Neuronal stem cell (in vitro differentiated cells): ENCODE data around the gene KDM1A.

Experiments
- DNase-seq: peaks from one replicate; pipeline ENCODE4 v3.0.0-alpha.2; 2013; ENCODE audit warnings: low spot score
- H2AFZ ChIP-seq: one replicate; pipeline ENCODE4 v1.6.1; 2013; ENCODE audit warnings: mild to moderate bottlenecking, low read length, inconsistent platforms
- H2AK5ac ChIP-seq: 2 replicates; pipeline ENCODE4 v1.6.1; 2013; ENCODE audit warnings: low read depth, mild to moderate bottlenecking, inconsistent platforms, low read length, moderate library complexity, mixed read lengths
- H2BK120ac ChIP-seq: 2 replicates; pipeline ENCODE4 v1.6.1; 2013; ENCODE audit warnings: low read depth, mild to moderate bottlenecking, inconsistent platforms, low read length, moderate library complexity, mixed read lengths
- H2BK12ac ChIP-seq: one replicate; pipeline ENCODE4 v1.6.1; 2013; ENCODE audit warnings: low read length, inconsistent platforms
- H2BK15ac ChIP-seq: 2 replicates; pipeline ENCODE4 v1.6.1; 2013; ENCODE audit warnings: mild to moderate bottlenecking, low read length, inconsistent platforms, mixed read lengths
- H2BK5ac ChIP-seq: one replicate; pipeline ENCODE4 v1.6.1; 2013; ENCODE audit warnings: inconsistent platforms, mild to moderate bottlenecking, low read length, moderate library complexity
- H3K14ac ChIP-seq: one replicate; pipeline ENCODE4 v1.6.1; 2013; ENCODE audit warnings: low read length, inconsistent platforms
- H3K18ac ChIP-seq: 2 replicates; pipeline ENCODE4 v1.6.1; 2013; ENCODE audit warnings: low read length, inconsistent platforms
- H3K23ac ChIP-seq: 2 replicates; pipeline ENCODE4 v1.6.1; 2013; ENCODE audit warnings: low read depth, mild to moderate bottlenecking, mixed read lengths, low read length, inconsistent platforms; ENCODE audit not compliant: poor library complexity
- H3K27ac ChIP-seq: replicated peaks from 3 replicates; pipeline ENCODE4 v1.5.1; 2013; ENCODE audit warnings: low read length, inconsistent platforms
- H3K27me3 ChIP-seq, 3 experiments: 2 replicates each; pipeline ENCODE4 v1.6.1; 2013; ENCODE audit warnings: low read length in 3 of 3, mild to moderate bottlenecking in 2 of 3, inconsistent platforms in 1 of 3, low read depth in 1 of 3, mixed read lengths in 1 of 3, moderate library complexity in 1 of 3; ENCODE audit not compliant: control insufficient read depth in 3 of 3, insufficient read depth in 3 of 3
- H3K36me3 ChIP-seq, 2 donors: replicated peaks in 1 of 2; 2 replicates each; pipeline ENCODE4 v1.6.1; 2013; ENCODE audit warnings: low read length in 2 of 2; ENCODE audit not compliant: control insufficient read depth in 2 of 2, insufficient read depth in 2 of 2
- H3K4ac ChIP-seq: 2 replicates; pipeline ENCODE4 v1.6.1; 2013; ENCODE audit warnings: inconsistent platforms, mild to moderate bottlenecking, low read length, moderate library complexity
- H3K4me1 ChIP-seq, 2 donors: 1 replicate in 1 of 2; 2 replicates in 1 of 2; pipeline ENCODE4 v1.6.1; 2013; ENCODE audit warnings: low read length in 2 of 2, low read depth in 1 of 2; ENCODE audit not compliant: control insufficient read depth in 2 of 2, insufficient read depth in 1 of 2
- H3K4me2 ChIP-seq: one replicate; pipeline ENCODE4 v1.6.1; 2013; ENCODE audit warnings: mild to moderate bottlenecking, low read length, inconsistent platforms; ENCODE audit not compliant: insufficient read depth, poor library complexity, severe bottlenecking
- H3K4me3 ChIP-seq, 2 donors: 2 replicates each; pipeline ENCODE4 v1.5.1; 2013; ENCODE audit warnings: low read length in 2 of 2, mild to moderate bottlenecking in 2 of 2, inconsistent platforms in 1 of 2, moderate library complexity in 1 of 2
- H3K79me1 ChIP-seq: one replicate; pipeline ENCODE4 v1.6.1; 2013; ENCODE audit warnings: low read depth, mild to moderate bottlenecking, inconsistent platforms, low read length, moderate library complexity
- H3K9ac ChIP-seq: one replicate; pipeline ENCODE4 v1.6.1; 2013; ENCODE audit warnings: mild to moderate bottlenecking, low read depth, low read length, inconsistent platforms; ENCODE audit not compliant: poor library complexity
- H3K9me3 ChIP-seq, 2 donors: replicated peaks in 1 of 2; 2 replicates each; pipeline versions ENCODE3 to v1.6.1; 2013; ENCODE audit warnings: low read length in 2 of 2, mild to moderate bottlenecking in 2 of 2, inconsistent platforms in 1 of 2, low read depth in 1 of 2, mixed read lengths in 1 of 2, moderate library complexity in 1 of 2; ENCODE audit not compliant: control insufficient read depth in 2 of 2, insufficient read depth in 1 of 2
- H4K8ac ChIP-seq: one replicate; pipeline ENCODE4 v1.6.1; 2013; ENCODE audit warnings: low read depth, mild to moderate bottlenecking, inconsistent platforms, low read length, moderate library complexity
- H4K91ac ChIP-seq: one replicate; pipeline ENCODE4 v1.6.1; 2013; ENCODE audit warnings: low read length, low read depth, mild to moderate bottlenecking, inconsistent platforms; ENCODE audit not compliant: poor library complexity
- WGBS, 2 donors: extraction: QIAGEN DNeasy Blood & Tissue Kit; methylation state at CpG; one replicate each; pipeline ENCODE4 v1.1.7; 2013; ENCODE audit warnings: missing lambda C conversion rate in 2 of 2, mixed read lengths in 1 of 2; ENCODE audit not compliant: insufficient read length in 2 of 2, insufficient replicate concordance in 1 of 2; ENCODE audit errors: extremely low coverage in 2 of 2; 5-methylcytosine and 5-hydroxymethylcytosine counted together

The KDM1A gene

DNA sequence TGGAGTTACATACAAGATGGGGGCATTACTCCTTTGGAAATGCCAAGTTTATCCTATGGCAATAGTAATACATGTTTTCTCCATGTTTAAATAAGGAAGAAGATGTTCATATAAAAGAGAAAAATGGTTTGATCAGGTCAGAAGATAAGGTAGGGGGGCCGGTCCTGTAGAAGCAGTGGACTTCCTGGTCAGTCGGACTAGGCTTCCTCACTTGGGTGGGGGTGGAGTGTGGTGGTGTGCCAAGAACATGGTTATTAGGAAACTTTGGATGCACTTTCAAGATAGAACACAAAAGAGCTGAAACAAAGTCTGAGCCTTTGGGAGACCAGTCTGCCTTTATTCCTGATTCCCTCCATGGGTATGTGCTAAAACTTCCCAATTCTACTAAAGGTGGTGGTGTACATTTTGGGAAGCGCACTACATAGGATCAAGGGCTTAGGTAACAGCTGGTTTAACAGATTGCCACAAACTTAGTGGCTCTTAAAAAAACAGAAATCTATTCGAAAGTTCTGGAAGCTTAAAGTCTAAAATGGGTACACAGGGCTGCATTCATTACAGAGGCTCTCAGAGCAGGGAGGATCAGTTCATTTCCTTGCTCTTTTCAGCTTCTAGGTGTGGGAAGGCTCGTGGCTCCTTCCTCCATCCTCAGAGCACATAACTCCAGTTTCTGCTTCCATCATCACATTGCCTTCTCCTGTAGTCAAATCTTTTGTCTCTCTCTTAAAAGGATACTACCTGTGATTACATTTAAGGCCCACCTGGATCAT, 64.6 kb downstream of the KDM1A start:
- H2BK15ac ChIP-seq, result no peak overlapping the region
- DNase-seq, result no peak
- no peak overlapping the region for H2AK5ac ChIP-seq
- H4K91ac ChIP-seq, result no peak overlapping the region
- H3K23ac ChIP-seq, result no peak overlapping the region
- H2BK5ac ChIP-seq, result no peak overlapping the region
- no peak overlapping the region for H3K4ac ChIP-seq
- WGBS, 2 donors, result no CpG with 5 or more reads among the region's 5 CpGs
- H2AFZ ChIP-seq, result no peak overlapping the region
- H3K4me2 ChIP-seq, result no peak overlapping the region
- H3K36me3 ChIP-seq, result peaks cover 70 to 100% of the 10 kb centered on the region in 2 donors
- H3K4me1 ChIP-seq, result no peaks in the 10 kb centered on the region
- no peak overlapping the region for H2BK12ac ChIP-seq
- H3K18ac ChIP-seq, result no peak overlapping the region
- no peaks in the 10 kb centered on the region for H3K9me3 ChIP-seq
- no peaks in the 10 kb centered on the region for H3K27me3 ChIP-seq
- H3K4me3 ChIP-seq, result no peak overlapping the region
- no peak overlapping the region for H3K14ac ChIP-seq
- no peak overlapping the region for H4K8ac ChIP-seq
- no peak overlapping the region for H3K27ac ChIP-seq
- no peak overlapping the region for H2BK120ac ChIP-seq
- no peak overlapping the region for H3K9ac ChIP-seq
- peaks cover 3% of the 10 kb centered on the region for H3K79me1 ChIP-seq

DNA sequence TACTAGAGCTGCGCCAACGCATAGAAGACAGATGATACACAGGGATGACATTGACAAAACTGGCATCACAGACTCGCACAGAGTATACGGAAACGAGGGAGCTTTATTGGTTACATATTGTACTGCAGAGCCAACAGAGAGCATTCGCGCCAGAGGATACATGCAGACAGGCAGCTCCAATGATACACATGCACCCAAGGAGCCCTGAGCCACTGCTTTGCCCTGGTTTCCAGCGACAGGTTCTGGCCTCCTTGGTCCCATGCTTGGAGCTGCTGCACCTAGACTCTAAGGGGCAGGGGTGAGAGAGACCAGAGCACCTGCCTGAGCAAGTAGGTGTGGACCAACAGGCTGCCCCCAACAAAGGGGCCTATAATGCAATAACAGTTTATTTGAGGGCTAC, 65.6 kb downstream of the KDM1A start:
- no peaks in the 10 kb centered on the region for H3K4me1 ChIP-seq
- no peak overlapping the region for H3K23ac ChIP-seq
- H2BK5ac ChIP-seq, result no peak overlapping the region
- no peak overlapping the region for H2BK120ac ChIP-seq
- H3K9ac ChIP-seq, result no peak overlapping the region
- WGBS, 2 donors, result no CpG with 5 or more reads among the region's 8 CpGs
- no peak overlapping the region for H3K14ac ChIP-seq
- no peak overlapping the region for H3K4me2 ChIP-seq
- no peak overlapping the region for H2BK12ac ChIP-seq
- H3K18ac ChIP-seq, result no peak overlapping the region
- H3K9me3 ChIP-seq, result no peaks in the 10 kb centered on the region
- no peak overlapping the region for H4K91ac ChIP-seq
- H3K79me1 ChIP-seq, result peaks cover 3% of the 10 kb centered on the region
- H3K4me3 ChIP-seq, result no peak overlapping the region
- no peak overlapping the region for H2AK5ac ChIP-seq
- no peaks in the 10 kb centered on the region for H3K27me3 ChIP-seq
- no peak overlapping the region for H2AFZ ChIP-seq
- H2BK15ac ChIP-seq, result no peak overlapping the region
- no peak overlapping the region for H3K27ac ChIP-seq
- H3K36me3 ChIP-seq, result peaks cover 65 to 98% of the 10 kb centered on the region in 2 donors
- H3K4ac ChIP-seq, result no peak overlapping the region
- no peak overlapping the region for H4K8ac ChIP-seq
- no peak for DNase-seq

DNA sequence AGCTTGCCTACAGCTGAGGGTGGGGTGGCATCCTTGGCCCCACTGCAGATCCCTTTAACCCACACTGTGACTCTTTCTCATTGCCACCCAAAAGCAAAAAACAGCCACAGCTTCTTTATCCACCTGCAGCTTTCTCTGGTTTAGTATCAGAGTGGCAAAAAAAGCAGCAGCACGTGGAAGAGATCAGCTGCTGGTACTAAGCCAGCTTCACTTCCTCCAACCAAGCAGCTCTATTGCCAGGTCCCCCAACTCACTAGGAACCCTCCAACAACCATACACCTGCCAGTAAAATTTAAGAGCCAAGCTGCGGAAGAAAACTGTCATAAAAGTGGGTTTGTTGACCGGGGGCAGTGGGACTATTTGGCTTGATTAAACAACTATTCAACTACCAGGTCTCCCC, 66.4 kb downstream of the KDM1A start:
- Histone ChIP-seq H3K36me3 (peaks cover 61 to 98% of the 10 kb centered on the region in 2 donors), H3K27ac (no peak overlapping the region), H2AFZ (no peak overlapping the region), H2BK5ac (no peak overlapping the region), H3K79me1 (peaks cover 3% of the 10 kb centered on the region), H2BK15ac (no peak overlapping the region), H3K14ac (no peak overlapping the region), H3K4me2 (no peak overlapping the region), H2AK5ac (no peak overlapping the region), H4K91ac (no peak overlapping the region), H3K9ac (no peak overlapping the region), H3K4me3 (no peak overlapping the region), H4K8ac (no peak overlapping the region), H3K4ac (no peak overlapping the region), H3K4me1 (no peaks in the 10 kb centered on the region), H3K27me3 (no peaks in the 10 kb centered on the region), H2BK12ac (no peak overlapping the region), H3K23ac (no peak overlapping the region), H3K9me3 (no peaks in the 10 kb centered on the region), H3K18ac (no peak overlapping the region), H2BK120ac (no peak overlapping the region)
- no peak for DNase-seq
- no CpG with 5 or more reads among the region's 3 CpGs for WGBS, 2 donors

DNA sequence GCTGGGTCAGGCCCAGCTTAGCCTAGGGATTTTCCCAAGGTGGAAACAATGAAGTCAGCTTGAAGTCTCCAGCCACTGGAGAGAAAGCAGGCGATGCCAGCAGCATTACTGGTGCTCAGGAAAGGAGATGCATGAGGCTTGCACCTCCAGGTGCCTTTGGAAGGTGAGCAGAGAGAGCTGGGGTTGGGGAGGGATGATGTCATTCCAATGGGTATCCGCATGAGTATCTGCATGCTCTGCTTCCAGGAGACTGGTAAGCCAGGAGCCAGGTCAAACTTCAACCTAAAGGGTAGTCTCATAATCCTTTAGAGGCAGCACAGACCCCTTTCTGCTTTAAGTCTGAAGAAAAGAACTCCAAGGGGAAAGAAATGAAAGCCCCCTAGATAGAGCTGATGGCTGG, 68.8 kb downstream of the KDM1A start:
- WGBS, 2 donors, result no CpG with 5 or more reads among the region's 2 CpGs
- no peak for DNase-seq
- no peak overlapping the region for H3K27ac ChIP-seq

More for the DNA sequence above, 68.8 kb downstream of the KDM1A start:
- no peak overlapping the region for H3K23ac ChIP-seq
- no peaks in the 10 kb centered on the region for H3K9me3 ChIP-seq
- H3K14ac ChIP-seq, result no peak overlapping the region
- peaks cover 3% of the 10 kb centered on the region for H3K79me1 ChIP-seq
- H4K8ac ChIP-seq, result no peak overlapping the region
- H3K4me1 ChIP-seq, result no peaks in the 10 kb centered on the region
- peaks cover 64 to 98% of the 10 kb centered on the region in 2 donors for H3K36me3 ChIP-seq
- H2BK120ac ChIP-seq, result no peak overlapping the region
- H4K91ac ChIP-seq, result no peak overlapping the region
- H3K18ac ChIP-seq, result no peak overlapping the region
- H3K27me3 ChIP-seq, result no peaks in the 10 kb centered on the region
- H3K4me3 ChIP-seq, result no peak overlapping the region
- no peak overlapping the region for H2BK5ac ChIP-seq
- H3K4ac ChIP-seq, result no peak overlapping the region
- H2AFZ ChIP-seq, result no peak overlapping the region
- H2AK5ac ChIP-seq, result no peak overlapping the region
- no peak overlapping the region for H3K9ac ChIP-seq
- no peak overlapping the region for H2BK15ac ChIP-seq
- H2BK12ac ChIP-seq, result no peak overlapping the region
- H3K4me2 ChIP-seq, result no peak overlapping the region
